HG03135 (cell line): ENCODE data around the gene SLC2A6.

Experiments
- ATAC-seq: cut with Tn5 transposase; IDR thresholded peaks from one replicate; pipeline ENCODE4 v1.9.1; 2021; ENCODE audit warnings: mild to moderate bottlenecking, moderate library complexity; ENCODE audit not compliant: unreplicated experiment

The SLC2A6 gene

GRCh38 chr9:133483611-133484010, 4.7 kb upstream of the SLC2A6 start:
- no peak for ATAC-seq

DNA sequence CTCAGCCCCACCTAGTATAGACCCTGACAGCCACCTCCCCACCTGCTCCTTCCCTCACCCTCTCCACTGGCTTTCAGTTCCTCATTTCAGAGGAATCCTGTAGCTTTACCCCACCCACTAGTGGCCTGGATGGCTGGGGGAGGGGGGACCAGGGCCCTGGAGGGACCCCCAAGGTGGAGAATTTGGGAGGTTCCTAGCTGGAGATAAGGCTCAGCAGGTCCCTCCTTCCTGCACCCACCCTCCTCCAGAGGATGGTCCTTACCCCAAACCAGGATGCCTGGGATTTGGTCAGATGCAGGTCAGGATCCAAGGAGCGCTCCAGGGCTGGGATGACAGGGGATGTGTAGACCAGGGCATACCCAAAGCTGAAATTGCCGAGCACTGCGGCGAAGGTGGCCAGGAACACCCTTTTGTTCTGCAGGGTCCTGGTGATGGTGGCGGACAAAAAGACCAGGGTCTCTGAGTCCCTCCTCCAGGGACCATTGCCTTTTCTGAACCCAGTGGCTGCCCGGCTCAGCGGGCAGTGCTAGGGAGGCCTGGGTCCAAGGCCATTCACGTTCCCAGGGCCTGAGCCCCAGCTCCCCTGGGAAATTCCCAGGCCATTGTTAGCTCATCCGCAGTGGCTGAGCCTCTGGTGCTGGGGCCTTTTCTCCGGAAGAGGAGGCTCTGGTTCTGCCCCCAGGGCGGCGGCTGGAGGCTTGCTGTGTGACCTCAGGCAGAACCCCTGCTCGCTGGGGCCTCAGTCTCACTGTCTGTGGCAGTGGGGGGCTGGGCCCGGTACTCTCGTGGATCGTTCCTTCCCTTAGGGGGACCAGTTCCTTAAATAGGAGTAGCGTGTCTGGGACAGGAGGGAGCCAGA, 678 bp downstream of the SLC2A6 start:
- ATAC-seq, result peak; percentile 46

DNA sequence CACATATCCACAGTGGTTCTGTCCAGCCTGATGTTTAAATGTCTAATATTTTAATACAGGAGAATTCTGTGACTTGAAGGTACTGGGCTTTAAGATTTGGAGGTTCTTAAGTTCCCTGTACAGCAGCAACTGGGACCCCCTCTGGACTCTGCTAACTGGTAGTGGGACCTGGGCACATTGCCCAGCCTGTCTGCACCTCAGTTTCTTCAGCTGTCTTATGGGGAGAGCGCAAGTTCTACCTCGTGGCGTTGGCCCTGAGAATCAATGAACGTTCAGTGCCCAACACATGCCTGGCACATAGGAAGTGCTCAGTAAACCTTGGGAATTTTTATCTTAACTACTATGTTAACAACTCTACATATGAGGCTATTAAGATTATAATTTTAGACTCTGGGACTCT, 1.4 kb downstream of the SLC2A6 start:
- ATAC-seq, result no peak

DNA sequence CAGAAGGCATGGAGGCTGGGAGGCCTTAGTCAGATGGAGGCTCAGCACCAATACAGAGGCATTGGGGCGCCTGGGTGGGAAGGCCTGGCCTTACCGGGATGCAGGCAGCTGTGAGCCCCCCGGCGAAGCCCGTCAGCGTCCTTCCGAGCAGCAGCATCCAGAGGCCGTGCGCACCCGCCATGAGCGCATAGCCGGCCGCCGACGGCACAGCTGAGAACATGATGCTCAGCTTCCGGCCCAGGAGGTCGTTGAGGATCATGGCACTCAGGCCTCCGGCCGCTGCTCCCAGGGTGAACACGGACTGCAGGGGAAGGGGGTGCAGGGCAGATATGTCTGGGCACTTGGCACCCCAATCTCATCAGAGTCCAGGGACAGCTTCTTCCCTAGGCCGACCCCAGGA, 2.0 kb downstream of the SLC2A6 start:
- ATAC-seq, result no peak

- no peak for ATAC-seq
Observed at GRCh38 chr9:133476036-133476931, 2.6 kb downstream of the SLC2A6 start.

- no peak for ATAC-seq
Observed at GRCh38 chr9:133475292-133476012, 3.4 kb downstream of the SLC2A6 start.

DNA sequence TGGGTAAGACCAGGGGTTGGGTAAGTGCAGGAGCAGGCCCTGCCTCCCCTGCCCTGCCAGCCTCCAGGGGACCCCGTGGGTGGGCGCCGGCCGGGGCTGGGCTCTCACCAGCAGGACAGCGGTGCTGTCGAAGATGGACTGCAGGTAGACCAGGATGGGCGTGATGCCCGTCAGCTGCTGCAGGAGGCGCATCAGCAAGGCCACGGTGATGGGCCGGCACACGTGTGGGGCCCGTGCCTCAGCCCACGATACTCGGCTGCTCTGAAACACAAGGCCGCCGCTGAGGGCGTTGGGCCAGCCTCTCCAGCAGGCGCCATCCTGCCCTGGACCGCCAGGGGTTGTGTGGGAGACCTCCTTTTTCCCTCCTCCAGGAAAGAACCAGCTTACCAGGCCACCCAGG, 4.0 kb downstream of the SLC2A6 start:
- ATAC-seq, result no peak

DNA sequence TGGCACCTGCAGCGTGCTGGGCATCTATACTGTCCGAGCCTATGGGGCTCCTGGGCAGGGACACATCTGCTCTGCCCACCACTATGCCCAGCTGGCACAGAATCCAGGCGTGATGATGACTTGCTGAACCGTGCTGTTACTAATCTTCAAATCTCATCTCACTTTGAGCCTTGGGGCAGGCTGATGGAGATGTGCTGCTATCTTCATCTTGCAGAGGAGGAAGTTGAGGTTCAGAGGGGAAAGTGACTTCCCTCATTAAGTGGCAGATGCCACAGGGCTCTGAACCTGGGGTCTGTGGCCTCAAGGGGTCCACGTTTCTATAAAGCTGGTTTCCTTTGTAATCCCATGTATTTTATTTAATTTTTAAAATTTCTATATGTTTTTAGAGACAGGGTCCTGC, 4.7 kb downstream of the SLC2A6 start:
- no peak for ATAC-seq

GRCh38 chr9:133473743-133474142, 5.2 kb downstream of the SLC2A6 start:
- no peak for ATAC-seq

DNA sequence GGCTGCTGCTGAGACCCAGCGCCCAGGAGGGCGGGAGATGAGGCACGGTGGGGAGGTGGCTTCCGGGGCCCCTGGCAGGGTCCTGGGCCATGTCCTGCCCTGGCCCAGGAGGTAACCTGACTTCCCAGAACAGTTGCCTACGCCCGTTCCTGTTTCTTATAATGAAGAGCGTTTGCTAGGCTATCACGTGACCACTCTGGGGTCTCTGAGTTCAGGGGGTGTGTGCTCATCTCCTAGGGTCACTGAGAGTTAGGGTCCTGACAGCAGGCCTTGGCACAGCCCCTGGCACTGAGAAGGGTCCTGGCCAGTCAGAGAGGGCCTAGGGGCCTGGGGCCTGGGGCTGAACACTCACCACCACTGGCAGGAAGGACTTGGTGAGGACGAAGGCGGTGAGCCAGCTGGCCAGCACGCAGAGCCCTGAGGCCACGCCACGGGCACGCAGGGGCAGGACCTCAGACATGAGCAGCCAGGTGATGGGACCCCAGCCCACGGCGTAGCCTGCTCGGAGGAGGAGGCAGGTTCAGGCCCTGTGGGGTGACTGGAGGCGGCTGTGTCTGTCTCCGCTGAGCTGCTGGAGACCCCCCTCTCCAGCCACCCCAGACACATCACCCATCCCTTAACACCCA, 6.0 kb downstream of the SLC2A6 start:
- no peak for ATAC-seq

- no peak for ATAC-seq
Observed at GRCh38 chr9:133472277-133472645, 6.6 kb downstream of the SLC2A6 start.

GRCh38 chr9:133471551-133472276, 7.2 kb downstream of the SLC2A6 start:
- ATAC-seq, result no peak

DNA sequence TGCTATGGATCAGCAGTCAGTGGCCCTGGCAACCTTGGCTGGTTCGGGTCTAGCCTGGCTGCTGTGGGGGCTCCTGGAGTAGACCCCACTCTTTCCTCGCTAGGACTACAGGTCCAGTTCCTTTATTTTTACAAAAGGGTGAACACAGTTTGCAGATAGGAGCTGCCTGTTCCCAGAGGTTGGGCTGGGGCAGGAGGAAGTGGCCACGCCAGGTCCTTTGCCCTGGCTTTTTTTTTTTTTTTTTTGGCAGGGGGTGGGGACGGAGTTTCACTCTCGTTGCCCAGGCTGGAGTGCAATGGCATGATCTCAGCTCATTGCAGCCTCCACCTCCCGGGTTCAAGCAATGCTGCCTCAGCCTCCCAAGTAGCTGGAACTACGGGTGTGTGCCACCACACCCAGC, 7.9 kb downstream of the SLC2A6 start:
- ATAC-seq, result no peak

- ATAC-seq, result no peak
Observed at GRCh38 chr9:133470427-133470924, 8.4 kb downstream of the SLC2A6 start.

GRCh38 chr9:133468777-133469421, 10.0 kb downstream of the SLC2A6 start:
- ATAC-seq, result no peak

- no peak for ATAC-seq
Observed at GRCh38 chr9:133468374-133468773, 10.5 kb downstream of the SLC2A6 start.

DNA sequence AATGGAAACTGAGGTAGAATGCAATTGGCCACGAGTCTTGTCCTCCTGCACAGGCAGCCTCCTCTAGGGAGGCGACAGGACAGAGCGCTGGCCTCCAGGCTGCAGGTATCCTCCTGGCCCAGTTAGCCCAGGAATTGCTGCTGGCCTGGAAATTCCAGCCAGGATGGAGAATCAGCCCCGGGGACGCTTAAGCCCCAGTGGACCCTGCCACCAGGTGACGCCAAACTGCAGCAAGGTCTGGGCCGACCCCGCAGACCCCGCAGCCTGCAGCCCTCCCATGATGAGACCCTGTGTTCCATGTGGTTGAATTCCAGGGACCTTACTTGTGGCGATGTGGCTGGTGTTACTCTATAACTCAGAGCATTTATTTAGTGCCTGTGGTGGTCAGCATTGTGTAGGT, 11.8 kb downstream of the SLC2A6 start:
- no peak for ATAC-seq

- ATAC-seq, result no peak
Observed at GRCh38 chr9:133465984-133466383, 12.9 kb downstream of the SLC2A6 start.

GRCh38 chr9:133464638-133465037, 14.3 kb downstream of the SLC2A6 start:
- no peak for ATAC-seq
